ENCODE results near the gene RNF19B.

The RNF19B gene

DNA sequence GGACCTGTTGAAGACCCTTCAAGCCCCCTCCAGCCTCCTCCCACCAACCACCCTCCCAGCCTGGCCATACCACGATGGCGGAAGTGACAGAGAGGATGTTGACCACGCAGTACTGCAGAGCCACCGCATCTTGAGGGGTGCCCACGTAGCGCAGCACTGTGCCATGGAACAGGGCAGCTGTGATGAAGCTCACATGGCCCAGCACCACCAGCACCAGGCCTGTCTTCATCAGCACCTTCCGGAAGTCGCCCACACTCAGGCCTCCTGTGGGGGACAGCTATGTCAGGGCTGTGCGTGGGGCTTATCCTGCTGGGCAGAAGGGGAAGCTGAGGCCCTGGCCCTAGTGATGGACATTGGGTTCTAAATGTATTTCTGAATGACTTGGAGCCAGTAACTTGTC lies 66.6 kb downstream of the RNF19B start:
- no peak for DNase-seq (ENCODE audit: low read depth)
- H3K4me3 ChIP-seq (replicated peaks; ENCODE audit: low read depth, low read length): no peak overlapping the region
- TF ChIP-seq, protein P1, sequence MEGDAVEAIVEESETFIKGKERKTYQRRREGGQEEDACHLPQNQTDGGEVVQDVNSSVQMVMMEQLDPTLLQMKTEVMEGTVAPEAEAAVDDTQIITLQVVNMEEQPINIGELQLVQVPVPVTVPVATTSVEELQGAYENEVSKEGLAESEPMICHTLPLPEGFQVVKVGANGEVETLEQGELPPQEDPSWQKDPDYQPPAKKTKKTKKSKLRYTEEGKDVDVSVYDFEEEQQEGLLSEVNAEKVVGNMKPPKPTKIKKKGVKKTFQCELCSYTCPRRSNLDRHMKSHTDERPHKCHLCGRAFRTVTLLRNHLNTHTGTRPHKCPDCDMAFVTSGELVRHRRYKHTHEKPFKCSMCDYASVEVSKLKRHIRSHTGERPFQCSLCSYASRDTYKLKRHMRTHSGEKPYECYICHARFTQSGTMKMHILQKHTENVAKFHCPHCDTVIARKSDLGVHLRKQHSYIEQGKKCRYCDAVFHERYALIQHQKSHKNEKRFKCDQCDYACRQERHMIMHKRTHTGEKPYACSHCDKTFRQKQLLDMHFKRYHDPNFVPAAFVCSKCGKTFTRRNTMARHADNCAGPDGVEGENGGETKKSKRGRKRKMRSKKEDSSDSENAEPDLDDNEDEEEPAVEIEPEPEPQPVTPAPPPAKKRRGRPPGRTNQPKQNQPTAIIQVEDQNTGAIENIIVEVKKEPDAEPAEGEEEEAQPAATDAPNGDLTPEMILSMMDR (IDR thresholded peaks at IDR 0.05; ENCODE audit: low read length, missing control alignments): no peak

DNA sequence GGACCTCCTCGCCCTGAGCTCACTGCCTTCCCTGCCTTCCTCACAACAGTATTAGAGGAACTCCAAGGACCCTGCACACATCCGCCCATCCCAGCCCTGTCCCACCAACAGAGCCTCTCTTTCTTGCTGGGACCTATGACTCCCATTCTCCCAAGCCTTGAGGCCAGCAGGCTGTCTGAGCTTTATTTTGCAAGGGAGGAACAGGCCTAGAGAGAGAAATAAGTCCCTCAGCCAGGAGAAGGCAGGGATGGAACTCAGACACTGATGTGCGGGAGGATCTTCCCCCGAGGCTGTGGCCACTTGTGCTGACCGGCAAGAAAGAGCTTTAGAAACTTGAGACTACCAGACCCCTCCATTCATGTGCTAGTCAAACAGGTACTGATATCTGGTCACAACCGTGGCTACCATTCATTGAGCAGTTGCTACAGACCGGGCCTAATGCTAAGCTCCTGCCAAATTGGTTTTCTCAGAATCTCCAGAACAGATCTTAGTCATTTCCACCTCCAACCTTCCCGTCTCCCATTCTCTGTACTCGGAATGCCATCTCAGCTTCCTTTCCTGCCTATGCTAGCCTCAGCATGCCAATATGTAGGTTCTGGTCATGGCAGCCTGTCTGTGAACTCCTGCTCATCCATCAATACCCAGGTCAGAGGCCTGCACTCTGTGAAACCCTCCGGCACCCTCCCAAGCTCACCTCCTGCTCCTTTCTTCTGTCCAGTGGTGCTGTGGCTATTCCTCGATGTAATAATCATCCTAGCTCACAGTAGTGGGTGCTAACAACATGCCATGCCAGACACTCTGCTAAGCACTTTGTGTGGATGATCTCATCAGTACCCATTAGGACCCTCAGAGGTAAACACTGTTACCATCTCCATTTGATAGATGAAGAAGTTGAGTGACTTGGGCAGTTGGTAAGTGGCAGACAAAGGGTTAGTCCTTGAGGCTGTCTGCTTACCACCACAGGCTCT lies 67.2 kb downstream of the RNF19B start:
- TF ChIP-seq, protein P1 (IDR thresholded peaks at IDR 0.05; ENCODE audit: low read length, missing control alignments): no peak
- no peak for DNase-seq (ENCODE audit: low read depth)
- no peak overlapping the region for H3K4me3 ChIP-seq (replicated peaks; ENCODE audit: low read depth, low read length)

DNA sequence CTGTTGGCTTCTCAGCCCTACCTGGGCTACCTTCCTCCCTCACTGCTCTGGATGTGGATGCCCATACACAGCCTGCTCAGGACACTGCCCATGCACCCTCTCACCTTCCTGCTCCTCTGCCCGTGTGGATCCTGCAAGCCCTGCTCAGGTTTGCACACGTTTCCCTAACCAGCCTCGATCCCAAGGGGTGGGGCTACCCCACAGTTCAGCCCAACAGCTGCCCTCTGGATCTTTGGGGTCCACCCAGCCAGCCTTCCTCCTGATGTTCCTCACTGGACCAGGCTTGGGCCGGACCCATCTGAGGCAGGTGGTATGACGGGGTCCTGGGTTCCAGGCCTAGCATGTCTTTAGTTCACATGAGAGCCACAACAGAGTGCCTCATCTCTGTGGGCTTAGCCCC lies 68.2 kb downstream of the RNF19B start:
- H3K4me3 ChIP-seq (replicated peaks; ENCODE audit: low read depth, low read length): no peak overlapping the region
- TF ChIP-seq, protein P1 (IDR thresholded peaks at IDR 0.05; ENCODE audit: low read length, missing control alignments): no peak
- DNase-seq (ENCODE audit: low read depth): no peak

DNA sequence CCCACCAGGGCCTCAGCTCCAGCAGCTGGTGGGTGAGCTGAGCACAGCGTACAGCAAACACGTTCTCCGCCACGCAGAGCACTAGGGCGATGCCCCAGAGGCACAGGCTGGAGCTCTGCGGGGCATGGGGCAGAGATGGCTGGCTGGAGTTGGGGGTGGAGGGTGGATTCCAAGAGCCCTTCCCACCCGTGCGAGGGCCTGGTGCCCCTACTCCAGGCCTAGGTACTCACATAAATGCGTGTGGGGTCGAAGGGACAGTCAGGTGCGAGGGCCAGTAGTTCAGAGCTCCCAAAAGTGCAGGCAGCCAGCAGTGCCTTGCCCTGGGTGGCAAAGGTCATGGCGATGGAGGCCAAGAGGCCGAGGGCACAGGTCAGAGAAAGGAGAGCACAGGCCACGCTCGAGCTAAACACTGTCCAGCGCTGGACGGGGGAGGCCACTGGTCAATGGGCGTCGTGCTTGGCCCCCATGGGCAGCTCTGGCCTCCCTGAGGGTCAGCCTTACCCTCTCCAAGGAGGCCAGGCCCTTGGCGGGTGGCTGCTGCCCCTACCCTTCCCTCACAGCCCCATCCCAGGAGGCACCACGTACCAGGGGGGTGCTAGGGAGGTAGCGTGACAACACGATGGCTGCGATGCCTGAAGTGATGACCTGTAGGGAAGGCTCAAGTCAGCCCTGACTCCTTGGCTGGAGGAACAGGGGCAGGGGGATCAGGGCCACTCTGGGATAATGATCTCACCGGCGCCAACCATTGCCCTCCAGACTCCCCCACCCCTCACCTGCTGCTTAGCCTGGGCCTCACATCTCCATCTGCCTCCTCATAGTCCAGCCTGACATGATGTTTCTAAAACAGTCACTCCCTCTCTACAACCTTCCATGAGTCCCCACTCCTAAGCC lies 69.0 kb downstream of the RNF19B start:
- TF ChIP-seq, protein P1 (IDR thresholded peaks at IDR 0.05; ENCODE audit: low read length, missing control alignments): no peak
- DNase-seq (ENCODE audit: low read depth): no peak
- no peak overlapping the region for H3K4me3 ChIP-seq (replicated peaks; ENCODE audit: low read depth, low read length)

DNA sequence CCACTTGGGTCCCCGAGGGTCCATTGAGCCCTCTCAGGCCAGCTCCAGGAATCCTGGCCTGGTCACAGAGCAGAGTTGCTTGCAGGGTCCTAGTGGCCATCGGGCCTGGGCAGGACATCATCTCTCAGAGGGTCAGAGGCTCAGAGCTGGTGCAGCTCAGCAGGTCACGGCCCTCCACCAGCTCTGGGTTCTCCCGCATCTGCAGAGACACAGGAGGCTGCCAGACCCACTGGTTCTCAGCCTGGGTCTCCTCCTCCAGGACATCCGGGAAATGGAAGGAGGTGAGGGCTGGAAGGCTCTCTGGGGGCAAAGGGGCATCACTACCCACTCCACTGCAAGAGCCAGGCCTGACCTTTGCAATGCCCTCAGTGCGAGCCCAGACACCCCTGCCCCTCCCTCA lies 69.9 kb downstream of the RNF19B start:
- no peak for DNase-seq (ENCODE audit: low read depth)
- no peak overlapping the region for H3K4me3 ChIP-seq (replicated peaks; ENCODE audit: low read depth, low read length)
- TF ChIP-seq, protein P1 (IDR thresholded peaks at IDR 0.05; ENCODE audit: low read length, missing control alignments): no peak

DNA sequence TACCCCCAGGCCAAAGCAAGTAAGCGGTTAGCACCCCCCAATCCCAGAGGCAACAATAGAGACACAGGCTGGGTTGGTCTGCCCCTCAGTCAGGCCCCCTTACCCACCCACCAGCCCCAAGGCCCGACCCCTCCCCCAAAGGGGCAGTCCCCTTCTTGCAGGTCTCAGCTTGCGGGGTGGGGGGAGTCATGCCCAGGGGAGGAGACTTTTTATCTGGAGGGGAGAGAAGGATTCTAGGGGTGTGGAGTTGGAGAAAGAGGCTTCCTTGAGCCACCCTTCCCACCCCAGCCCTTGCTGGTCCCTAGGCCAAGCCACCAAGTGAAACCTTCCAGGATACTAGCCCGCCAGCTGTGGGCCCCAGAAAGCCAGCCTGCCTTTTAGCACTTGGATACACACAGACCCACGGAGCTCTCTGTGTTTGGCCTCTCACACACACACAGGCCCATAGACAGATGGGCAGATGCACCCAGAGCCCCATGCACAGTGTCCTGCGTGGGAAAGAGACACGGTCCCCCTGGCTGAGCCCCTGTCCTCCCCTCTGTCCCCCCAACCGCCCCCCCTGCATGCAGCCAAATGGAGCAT lies 70.5 kb downstream of the RNF19B start:
- DNase-seq (ENCODE audit: low read depth): no peak
- TF ChIP-seq, protein P1 (IDR thresholded peaks at IDR 0.05; ENCODE audit: low read length, missing control alignments): no peak
- no peak overlapping the region for H3K4me3 ChIP-seq (replicated peaks; ENCODE audit: low read depth, low read length)
